HEK293 (cell line): Measurements from ENCODE around the gene CLCN2.
A peak's percentile ranks its signal among the peaks of the same experiment; 100 is the strongest.

ENCODE experiments used
- CTCF ChIA-PET: fragments of 350-600 bp; formaldehyde crosslinking; extraction: SDS; loops from one replicate; lab custom pipeline; 2021; ENCODE audit warnings: antibody characterized with exemption; lab: Yijun Ruan, JAX
- POLR2A ChIA-PET: fragments of 300-600 bp; formaldehyde crosslinking; extraction: SDS; loops from one replicate; lab custom pipeline; 2020; ENCODE audit warnings: antibody characterized with exemption, inconsistent platforms; lab: Yijun Ruan, JAX
- H3K27ac ChIP-seq: fragments of 200-500 bp; sonication (Bioruptor generic); 2 replicates; pipeline ENCODE4 v1.5.1; 2014; ENCODE audit warnings: low read depth, low read length, control low read depth, inconsistent platforms; ENCODE audit errors: extremely low read depth
- H3K36me3 ChIP-seq, 2 experiments: fragments of 200-500 bp in 1 of 2; sonication (Bioruptor generic) in 1 of 2; 1 replicate in 1 of 2; 2 replicates in 1 of 2; pipeline ENCODE4 v1.5.1; 2014 to 2017; ENCODE audit warnings: inconsistent platforms in 2 of 2, low read length in 2 of 2; ENCODE audit not compliant: control insufficient read depth in 2 of 2, insufficient read depth in 1 of 2
- H3K4me1 ChIP-seq: fragments of 200-500 bp; sonication (Bioruptor generic); 2 replicates; pipeline ENCODE4 v1.5.1; 2014; ENCODE audit warnings: mild to moderate bottlenecking, low read length, inconsistent platforms; ENCODE audit not compliant: control insufficient read depth, insufficient read depth
- H3K4me3 ChIP-seq: 2 replicates; pipeline ENCODE4 v1.5.1; 2011; ENCODE audit warnings: low read depth, mild to moderate bottlenecking, control low read depth, low read length, moderate library complexity
- H3K9me3 ChIP-seq: fragments of 200-500 bp; sonication (Bioruptor generic); 2 replicates; pipeline ENCODE4 v1.5.1; 2014; ENCODE audit warnings: low read depth, low read length, inconsistent platforms; ENCODE audit not compliant: control insufficient read depth, insufficient read depth
- GLIS2 ChIP-seq: fragments of 450-650 bp; formaldehyde crosslinking; IDR thresholded peaks from 2 replicates; pipeline ENCODE4 v1.5.1; 2016; ENCODE audit warnings: missing biosample characterization, missing genetic modification characterization
- KLF10 ChIP-seq: fragments of 450-650 bp; IDR thresholded peaks from 2 replicates; pipeline ENCODE4 v1.5.1; 2018; ENCODE audit warnings: missing biosample characterization, mild to moderate bottlenecking, missing genetic modification characterization
- SETDB1 ChIP-seq: IDR thresholded peaks from one replicate; pipeline ENCODE4 v1.6.1; 2017; ENCODE audit warnings: mild to moderate bottlenecking, low read length, moderate library complexity, mixed read lengths; ENCODE audit not compliant: insufficient read length
- ZBTB1 ChIP-seq: fragments of 450-650 bp; formaldehyde crosslinking; IDR thresholded peaks from 2 replicates; pipeline ENCODE4 v1.5.1; 2016; ENCODE audit warnings: missing biosample characterization, missing genetic modification characterization
- ZBTB20 ChIP-seq: fragments of 450-650 bp; formaldehyde crosslinking; IDR thresholded peaks from 2 replicates; pipeline ENCODE4 v1.5.1; 2016; ENCODE audit warnings: missing biosample characterization, missing genetic modification characterization
- ZBTB21 ChIP-seq: fragments of 450-650 bp; formaldehyde crosslinking; IDR thresholded peaks from 2 replicates; pipeline ENCODE4 v1.5.1; 2017; ENCODE audit warnings: missing biosample characterization, missing genetic modification characterization
- ZBTB8A ChIP-seq: fragments of 450-650 bp; formaldehyde crosslinking; IDR thresholded peaks from 2 replicates; pipeline ENCODE4 v1.5.1; 2016; ENCODE audit warnings: missing biosample characterization, missing genetic modification characterization
- ZIC2 ChIP-seq: fragments of 450-650 bp; formaldehyde crosslinking; IDR thresholded peaks from 2 replicates; pipeline ENCODE4 v1.5.1; 2016; ENCODE audit warnings: missing biosample characterization, missing genetic modification characterization
- ZNF366 ChIP-seq: fragments of 450-650 bp; formaldehyde crosslinking; conservative IDR thresholded peaks from 2 replicates; pipeline ENCODE4 v1.5.1; 2016; ENCODE audit warnings: missing biosample characterization, missing genetic modification characterization
- ZNF391 ChIP-seq: fragments of 450-650 bp; formaldehyde crosslinking; IDR thresholded peaks from 2 replicates; pipeline ENCODE4 v1.5.1; 2016; ENCODE audit warnings: low read depth, missing biosample characterization, missing genetic modification characterization, borderline replicate concordance
- ZNF449 ChIP-seq: fragments of 450-650 bp; formaldehyde crosslinking; IDR thresholded peaks from 2 replicates; pipeline ENCODE4 v1.5.1; 2017; ENCODE audit warnings: missing biosample characterization, mild to moderate bottlenecking, missing genetic modification characterization, moderate library complexity
- ZNF501 ChIP-seq: fragments of 450-650 bp; formaldehyde crosslinking; IDR thresholded peaks from 2 replicates; pipeline ENCODE4 v1.5.1; 2016; ENCODE audit warnings: missing biosample characterization, missing genetic modification characterization
- ZNF561 ChIP-seq: fragments of 450-650 bp; IDR thresholded peaks from 2 replicates; pipeline ENCODE4 v1.5.1; 2018; ENCODE audit warnings: missing biosample characterization, missing genetic modification characterization, borderline replicate concordance
- ZNF621 ChIP-seq: fragments of 450-650 bp; formaldehyde crosslinking; IDR thresholded peaks from 2 replicates; pipeline ENCODE4 v1.5.1; 2017; ENCODE audit warnings: missing biosample characterization, missing genetic modification characterization
- ZNF768 ChIP-seq: fragments of 450-650 bp; formaldehyde crosslinking; IDR thresholded peaks from 2 replicates; pipeline ENCODE4 v1.5.1; 2018; ENCODE audit warnings: missing biosample characterization, mild to moderate bottlenecking, missing genetic modification characterization
- ZXDB ChIP-seq: fragments of 450-650 bp; formaldehyde crosslinking; IDR thresholded peaks from 2 replicates; pipeline ENCODE4 v1.5.1; 2016; ENCODE audit warnings: missing biosample characterization, missing genetic modification characterization
- TF ChIP-seq, protein P1 (sequence below): fragments of 450-650 bp; formaldehyde crosslinking; optimal IDR thresholded peaks from 2 replicates; pipeline ENCODE3; 2016; ENCODE audit warnings: missing biosample characterization, mild to moderate bottlenecking, missing genetic modification characterization
- TF ChIP-seq, protein P2 (sequence below): fragments of 450-650 bp; formaldehyde crosslinking; IDR thresholded peaks from 2 replicates; pipeline ENCODE4; 2016; ENCODE audit warnings: missing biosample characterization, missing genetic modification characterization
- TF ChIP-seq, protein P3 (sequence below): sonication (generic); formaldehyde crosslinking; IDR thresholded peaks from 2 replicates; pipeline ENCODE4 v1.8.1; 2022; ENCODE audit warnings: mild to moderate bottlenecking, moderate library complexity, missing genetic modification reagents
- TF ChIP-seq, protein P4 (sequence below): fragments of 450-650 bp; formaldehyde crosslinking; conservative IDR thresholded peaks from 2 replicates; pipeline ENCODE4 v1.5.1; 2016; ENCODE audit warnings: low read depth, missing biosample characterization, missing genetic modification characterization

The CLCN2 gene

DNA sequence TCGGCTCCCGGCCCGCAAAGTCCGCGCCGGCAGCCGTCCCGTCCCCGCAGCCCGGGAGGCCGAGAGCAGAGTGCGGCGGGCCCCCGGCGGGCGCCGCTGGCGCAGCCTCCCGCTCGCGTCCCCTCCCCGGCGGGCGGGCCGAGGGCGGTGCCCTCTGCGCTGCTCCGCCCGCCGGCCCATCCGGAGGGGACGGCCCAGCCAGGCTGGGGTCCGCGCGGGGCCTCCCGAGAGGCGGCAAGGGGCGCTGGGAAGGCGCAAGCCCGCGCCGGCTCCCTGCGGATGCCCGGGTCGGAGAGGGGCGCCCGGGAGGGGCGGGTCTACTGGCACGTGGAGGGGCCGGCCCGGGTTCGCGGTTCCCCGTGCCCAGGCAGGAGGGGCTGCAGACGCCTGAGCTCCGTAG lies at the start of gene CLCN2, which contains the start of gene POLR2H:
CLCN2 (minus strand) TSS at position 74 of the 400 bp plus-strand sequence. CDS start 126 bp downstream, outside the sequence.
POLR2H (plus strand) TSS at position 179 of the 400 bp plus-strand sequence. CDS start 1,783 bp downstream, outside the sequence.
- H3K4me1 ChIP-seq, result no peaks in the 10 kb centered on the region
- H3K27ac ChIP-seq, result peak within 1 kb of the TSS; percentile 88
- CTCF ChIA-PET, result interaction anchor here (1.0 to 3.3 kb wide), 2 partner anchors 10 to 15 kb away, joined by 4 to 13 read pairs; no protein-coding TSS in a partner anchor
- POLR2A ChIA-PET, result interaction anchor here (1.0 to 2.7 kb wide), 5 partner anchors 8 to 41 kb away, joined by 3 to 9 read pairs (median 3); no protein-coding TSS in a partner anchor
- H3K4me3 ChIP-seq, result peak within 1 kb of the TSS; percentile 84
- peaks cover 3 to 44% of the 10 kb centered on the region in 2 experiments; a peak in 2 of 3 replicates for H3K36me3 ChIP-seq
- H3K9me3 ChIP-seq, result no peaks in the 10 kb centered on the region
- TF ChIP-seq ZNF449 (peak; percentile 56; the same call in 1 of the 2 replicates), ZNF768 (tag by site-specific recombination) (no peak), ZNF366 (tag by site-specific recombination) (no peak), ZNF621 (tag by site-specific recombination) (no peak), ZNF501 (no peak), KLF10 (tag by site-specific recombination) (peak; percentile 69; the same call in 1 of the 2 replicates), ZBTB20 (peak; percentile 26; the same call in 1 of the 2 replicates), GLIS2 (tag by site-specific recombination) (peak; percentile 40; the same call in 1 of the 2 replicates), ZIC2 (no peak), ZBTB8A (tag by site-specific recombination) (peak; percentile 92), ZNF561 (tag by site-specific recombination) (0 out of 2 replicates have a peak, but pooled peaks have one; percentile 41), ZXDB (tag by site-specific recombination) (peak; percentile 86)
- TF ChIP-seq, protein P1, sequence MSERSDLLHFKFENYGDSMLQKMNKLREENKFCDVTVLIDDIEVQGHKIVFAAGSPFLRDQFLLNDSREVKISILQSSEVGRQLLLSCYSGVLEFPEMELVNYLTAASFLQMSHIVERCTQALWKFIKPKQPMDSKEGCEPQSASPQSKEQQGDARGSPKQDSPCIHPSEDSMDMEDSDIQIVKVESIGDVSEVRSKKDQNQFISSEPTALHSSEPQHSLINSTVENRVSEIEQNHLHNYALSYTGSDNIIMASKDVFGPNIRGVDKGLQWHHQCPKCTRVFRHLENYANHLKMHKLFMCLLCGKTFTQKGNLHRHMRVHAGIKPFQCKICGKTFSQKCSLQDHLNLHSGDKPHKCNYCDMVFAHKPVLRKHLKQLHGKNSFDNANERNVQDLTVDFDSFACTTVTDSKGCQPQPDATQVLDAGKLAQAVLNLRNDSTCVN (tag by site-specific recombination), result peak; percentile 71
- TF ChIP-seq, protein P2, sequence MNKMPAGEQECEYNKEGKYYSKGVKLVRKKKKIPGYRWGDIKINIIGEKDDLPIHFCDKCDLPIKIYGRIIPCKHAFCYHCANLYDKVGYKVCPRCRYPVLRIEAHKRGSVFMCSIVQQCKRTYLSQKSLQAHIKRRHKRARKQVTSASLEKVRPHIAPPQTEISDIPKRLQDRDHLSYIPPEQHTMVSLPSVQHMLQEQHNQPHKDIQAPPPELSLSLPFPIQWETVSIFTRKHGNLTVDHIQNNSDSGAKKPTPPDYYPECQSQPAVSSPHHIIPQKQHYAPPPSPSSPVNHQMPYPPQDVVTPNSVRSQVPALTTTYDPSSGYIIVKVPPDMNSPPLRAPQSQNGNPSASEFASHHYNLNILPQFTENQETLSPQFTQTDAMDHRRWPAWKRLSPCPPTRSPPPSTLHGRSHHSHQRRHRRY (tag by site-specific recombination), result no peak
- TF ChIP-seq, protein P3, sequence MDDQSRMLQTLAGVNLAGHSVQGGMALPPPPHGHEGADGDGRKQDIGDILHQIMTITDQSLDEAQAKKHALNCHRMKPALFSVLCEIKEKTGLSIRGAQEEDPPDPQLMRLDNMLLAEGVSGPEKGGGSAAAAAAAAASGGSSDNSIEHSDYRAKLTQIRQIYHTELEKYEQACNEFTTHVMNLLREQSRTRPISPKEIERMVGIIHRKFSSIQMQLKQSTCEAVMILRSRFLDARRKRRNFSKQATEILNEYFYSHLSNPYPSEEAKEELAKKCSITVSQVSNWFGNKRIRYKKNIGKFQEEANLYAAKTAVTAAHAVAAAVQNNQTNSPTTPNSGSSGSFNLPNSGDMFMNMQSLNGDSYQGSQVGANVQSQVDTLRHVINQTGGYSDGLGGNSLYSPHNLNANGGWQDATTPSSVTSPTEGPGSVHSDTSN (CRISPR knock-in tag), result 0 out of 2 replicates have a peak, but pooled peaks have one; percentile 32

DNA sequence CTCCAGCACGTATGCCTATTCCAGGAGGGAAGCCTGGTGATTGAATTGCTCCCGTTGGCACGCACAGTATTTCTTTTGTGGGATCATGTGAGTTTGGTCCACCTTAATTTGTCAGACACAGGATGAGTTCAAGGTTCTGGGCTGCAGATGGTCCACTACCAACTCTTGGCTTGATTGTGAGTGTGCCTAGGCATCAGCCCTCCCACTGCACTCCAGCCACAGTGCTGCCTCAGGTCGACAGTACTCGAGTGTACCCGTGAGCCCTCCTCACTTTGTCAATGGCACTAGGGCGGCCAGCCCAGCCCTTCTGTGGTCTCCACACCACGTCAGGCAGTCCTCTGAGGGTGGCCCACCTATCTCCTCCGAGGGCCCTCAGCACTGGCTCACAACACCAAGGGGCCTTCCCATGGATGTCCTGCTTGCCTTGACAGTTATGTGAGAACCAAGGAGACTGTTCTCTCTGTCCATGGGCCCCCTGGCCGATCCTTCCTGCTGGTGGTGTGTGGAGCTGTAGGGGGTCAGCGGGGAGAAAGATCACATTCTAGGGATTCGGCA lies 48.6 kb upstream of the CLCN2 start:
- Histone ChIP-seq H3K9me3 (no peaks in the 10 kb centered on the region), H3K4me3 (no peak overlapping the region), H3K36me3 (no peaks in the 10 kb centered on the region), H3K27ac (no peak overlapping the region), H3K4me1 (no peaks in the 10 kb centered on the region)
- TF ChIP-seq SETDB1 (no peak), ZNF391 (tag by site-specific recombination) (no peak), ZBTB21 (tag by site-specific recombination) (no peak), ZBTB1 (tag by site-specific recombination) (no peak), ZXDB (tag by site-specific recombination) (no peak)
- TF ChIP-seq, protein P4, sequence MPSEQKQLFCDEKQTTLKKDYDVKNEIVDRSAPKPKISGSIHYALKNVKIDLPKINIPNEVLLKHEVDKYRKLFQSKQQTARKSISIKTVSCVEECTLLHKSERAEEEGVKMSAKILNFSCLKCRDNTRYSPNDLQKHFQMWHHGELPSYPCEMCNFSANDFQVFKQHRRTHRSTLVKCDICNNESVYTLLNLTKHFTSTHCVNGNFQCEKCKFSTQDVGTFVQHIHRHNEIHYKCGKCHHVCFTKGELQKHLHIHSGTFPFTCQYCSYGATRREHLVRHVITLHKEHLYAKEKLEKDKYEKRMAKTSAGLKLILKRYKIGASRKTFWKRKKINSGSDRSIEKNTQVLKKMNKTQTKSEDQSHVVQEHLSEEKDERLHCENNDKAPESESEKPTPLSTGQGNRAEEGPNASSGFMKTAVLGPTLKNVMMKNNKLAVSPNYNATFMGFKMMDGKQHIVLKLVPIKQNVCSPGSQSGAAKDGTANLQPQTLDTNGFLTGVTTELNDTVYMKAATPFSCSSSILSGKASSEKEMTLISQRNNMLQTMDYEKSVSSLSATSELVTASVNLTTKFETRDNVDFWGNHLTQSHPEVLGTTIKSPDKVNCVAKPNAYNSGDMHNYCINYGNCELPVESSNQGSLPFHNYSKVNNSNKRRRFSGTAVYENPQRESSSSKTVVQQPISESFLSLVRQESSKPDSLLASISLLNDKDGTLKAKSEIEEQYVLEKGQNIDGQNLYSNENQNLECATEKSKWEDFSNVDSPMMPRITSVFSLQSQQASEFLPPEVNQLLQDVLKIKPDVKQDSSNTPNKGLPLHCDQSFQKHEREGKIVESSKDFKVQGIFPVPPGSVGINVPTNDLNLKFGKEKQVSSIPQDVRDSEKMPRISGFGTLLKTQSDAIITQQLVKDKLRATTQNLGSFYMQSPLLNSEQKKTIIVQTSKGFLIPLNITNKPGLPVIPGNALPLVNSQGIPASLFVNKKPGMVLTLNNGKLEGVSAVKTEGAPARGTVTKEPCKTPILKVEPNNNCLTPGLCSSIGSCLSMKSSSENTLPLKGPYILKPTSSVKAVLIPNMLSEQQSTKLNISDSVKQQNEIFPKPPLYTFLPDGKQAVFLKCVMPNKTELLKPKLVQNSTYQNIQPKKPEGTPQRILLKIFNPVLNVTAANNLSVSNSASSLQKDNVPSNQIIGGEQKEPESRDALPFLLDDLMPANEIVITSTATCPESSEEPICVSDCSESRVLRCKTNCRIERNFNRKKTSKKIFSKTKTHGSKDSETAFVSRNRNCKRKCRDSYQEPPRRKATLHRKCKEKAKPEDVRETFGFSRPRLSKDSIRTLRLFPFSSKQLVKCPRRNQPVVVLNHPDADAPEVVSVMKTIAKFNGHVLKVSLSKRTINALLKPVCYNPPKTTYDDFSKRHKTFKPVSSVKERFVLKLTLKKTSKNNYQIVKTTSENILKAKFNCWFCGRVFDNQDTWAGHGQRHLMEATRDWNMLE, result no peak
- CTCF ChIA-PET, result no interaction called here
- POLR2A ChIA-PET, result no interaction called here
